ENCODE results near the gene RAI1. TPM values are rescaled to one million over a fixed set of nuclear protein-coding genes. Genes with fewer than 3 reads are reported as not detected.

Gene RAI1
- total and polyA plus RNA-seq, 2 of the 8 experiments (the other 6 are each of a cell fraction or from before 2014, with no cell fraction given), result 0.39 to 1.2 TPM

DNA sequence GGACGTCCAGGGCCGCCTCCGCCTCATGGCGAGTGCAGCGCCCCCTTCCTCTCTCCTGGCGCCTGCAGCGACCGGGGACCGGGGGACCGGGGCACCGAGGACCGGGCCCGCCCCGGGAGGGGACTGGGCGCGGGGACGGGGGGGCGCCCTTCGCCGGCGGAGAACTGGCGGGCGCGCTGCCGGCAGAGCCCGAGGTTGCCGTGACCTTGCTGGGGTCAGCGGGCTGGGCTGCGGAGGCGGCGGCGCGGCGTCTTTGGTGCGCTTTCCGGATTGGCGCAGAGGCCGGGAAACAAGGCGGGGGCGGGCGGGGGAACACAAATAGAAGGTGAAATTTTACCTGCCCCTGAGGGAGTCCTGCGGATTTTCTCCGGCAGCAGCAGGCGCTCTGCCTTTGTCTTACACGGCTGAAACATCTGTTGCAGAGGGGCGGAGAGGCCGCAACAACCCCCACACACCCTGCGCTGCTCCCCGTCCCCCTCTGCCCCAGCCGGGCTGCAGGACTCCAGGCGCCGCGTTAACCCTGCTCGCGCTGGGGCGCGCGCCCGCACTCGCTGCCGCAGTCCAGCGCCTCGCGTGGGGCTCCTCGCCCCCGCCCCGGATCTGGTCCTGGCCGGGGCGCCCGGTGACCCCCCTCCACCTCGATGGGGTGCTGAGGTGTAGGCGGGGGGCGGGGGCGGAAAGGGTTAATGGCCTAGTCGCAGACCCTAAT is 102.0 kb downstream of the RAI1 start (continued):
- TF ChIP-seq ASH2L (IDR thresholded peaks at IDR 0.05; ENCODE audit: low read length) (no peak), POLR2AphosphoS5 (IDR thresholded peaks at IDR 0.05; ENCODE audit: low read depth, low read length) (no peak), RBBP5 (IDR thresholded peaks at IDR 0.05; ENCODE audit: borderline replicate concordance, low read depth, low read length) (no peak; the same call in 1 of the 2 replicates), GABPA (IDR thresholded peaks at IDR 0.05; ENCODE audit: borderline replicate concordance, insufficient read depth, low read length) (no peak), BRCA1 (IDR thresholded peaks at IDR 0.05; ENCODE audit: low read depth, low read length) (no peak), EGR1 (IDR thresholded peaks at IDR 0.05; ENCODE audit: borderline replicate concordance, low read depth, low read length) (peak; percentile 83)
- TF ChIP-seq, protein P1, sequence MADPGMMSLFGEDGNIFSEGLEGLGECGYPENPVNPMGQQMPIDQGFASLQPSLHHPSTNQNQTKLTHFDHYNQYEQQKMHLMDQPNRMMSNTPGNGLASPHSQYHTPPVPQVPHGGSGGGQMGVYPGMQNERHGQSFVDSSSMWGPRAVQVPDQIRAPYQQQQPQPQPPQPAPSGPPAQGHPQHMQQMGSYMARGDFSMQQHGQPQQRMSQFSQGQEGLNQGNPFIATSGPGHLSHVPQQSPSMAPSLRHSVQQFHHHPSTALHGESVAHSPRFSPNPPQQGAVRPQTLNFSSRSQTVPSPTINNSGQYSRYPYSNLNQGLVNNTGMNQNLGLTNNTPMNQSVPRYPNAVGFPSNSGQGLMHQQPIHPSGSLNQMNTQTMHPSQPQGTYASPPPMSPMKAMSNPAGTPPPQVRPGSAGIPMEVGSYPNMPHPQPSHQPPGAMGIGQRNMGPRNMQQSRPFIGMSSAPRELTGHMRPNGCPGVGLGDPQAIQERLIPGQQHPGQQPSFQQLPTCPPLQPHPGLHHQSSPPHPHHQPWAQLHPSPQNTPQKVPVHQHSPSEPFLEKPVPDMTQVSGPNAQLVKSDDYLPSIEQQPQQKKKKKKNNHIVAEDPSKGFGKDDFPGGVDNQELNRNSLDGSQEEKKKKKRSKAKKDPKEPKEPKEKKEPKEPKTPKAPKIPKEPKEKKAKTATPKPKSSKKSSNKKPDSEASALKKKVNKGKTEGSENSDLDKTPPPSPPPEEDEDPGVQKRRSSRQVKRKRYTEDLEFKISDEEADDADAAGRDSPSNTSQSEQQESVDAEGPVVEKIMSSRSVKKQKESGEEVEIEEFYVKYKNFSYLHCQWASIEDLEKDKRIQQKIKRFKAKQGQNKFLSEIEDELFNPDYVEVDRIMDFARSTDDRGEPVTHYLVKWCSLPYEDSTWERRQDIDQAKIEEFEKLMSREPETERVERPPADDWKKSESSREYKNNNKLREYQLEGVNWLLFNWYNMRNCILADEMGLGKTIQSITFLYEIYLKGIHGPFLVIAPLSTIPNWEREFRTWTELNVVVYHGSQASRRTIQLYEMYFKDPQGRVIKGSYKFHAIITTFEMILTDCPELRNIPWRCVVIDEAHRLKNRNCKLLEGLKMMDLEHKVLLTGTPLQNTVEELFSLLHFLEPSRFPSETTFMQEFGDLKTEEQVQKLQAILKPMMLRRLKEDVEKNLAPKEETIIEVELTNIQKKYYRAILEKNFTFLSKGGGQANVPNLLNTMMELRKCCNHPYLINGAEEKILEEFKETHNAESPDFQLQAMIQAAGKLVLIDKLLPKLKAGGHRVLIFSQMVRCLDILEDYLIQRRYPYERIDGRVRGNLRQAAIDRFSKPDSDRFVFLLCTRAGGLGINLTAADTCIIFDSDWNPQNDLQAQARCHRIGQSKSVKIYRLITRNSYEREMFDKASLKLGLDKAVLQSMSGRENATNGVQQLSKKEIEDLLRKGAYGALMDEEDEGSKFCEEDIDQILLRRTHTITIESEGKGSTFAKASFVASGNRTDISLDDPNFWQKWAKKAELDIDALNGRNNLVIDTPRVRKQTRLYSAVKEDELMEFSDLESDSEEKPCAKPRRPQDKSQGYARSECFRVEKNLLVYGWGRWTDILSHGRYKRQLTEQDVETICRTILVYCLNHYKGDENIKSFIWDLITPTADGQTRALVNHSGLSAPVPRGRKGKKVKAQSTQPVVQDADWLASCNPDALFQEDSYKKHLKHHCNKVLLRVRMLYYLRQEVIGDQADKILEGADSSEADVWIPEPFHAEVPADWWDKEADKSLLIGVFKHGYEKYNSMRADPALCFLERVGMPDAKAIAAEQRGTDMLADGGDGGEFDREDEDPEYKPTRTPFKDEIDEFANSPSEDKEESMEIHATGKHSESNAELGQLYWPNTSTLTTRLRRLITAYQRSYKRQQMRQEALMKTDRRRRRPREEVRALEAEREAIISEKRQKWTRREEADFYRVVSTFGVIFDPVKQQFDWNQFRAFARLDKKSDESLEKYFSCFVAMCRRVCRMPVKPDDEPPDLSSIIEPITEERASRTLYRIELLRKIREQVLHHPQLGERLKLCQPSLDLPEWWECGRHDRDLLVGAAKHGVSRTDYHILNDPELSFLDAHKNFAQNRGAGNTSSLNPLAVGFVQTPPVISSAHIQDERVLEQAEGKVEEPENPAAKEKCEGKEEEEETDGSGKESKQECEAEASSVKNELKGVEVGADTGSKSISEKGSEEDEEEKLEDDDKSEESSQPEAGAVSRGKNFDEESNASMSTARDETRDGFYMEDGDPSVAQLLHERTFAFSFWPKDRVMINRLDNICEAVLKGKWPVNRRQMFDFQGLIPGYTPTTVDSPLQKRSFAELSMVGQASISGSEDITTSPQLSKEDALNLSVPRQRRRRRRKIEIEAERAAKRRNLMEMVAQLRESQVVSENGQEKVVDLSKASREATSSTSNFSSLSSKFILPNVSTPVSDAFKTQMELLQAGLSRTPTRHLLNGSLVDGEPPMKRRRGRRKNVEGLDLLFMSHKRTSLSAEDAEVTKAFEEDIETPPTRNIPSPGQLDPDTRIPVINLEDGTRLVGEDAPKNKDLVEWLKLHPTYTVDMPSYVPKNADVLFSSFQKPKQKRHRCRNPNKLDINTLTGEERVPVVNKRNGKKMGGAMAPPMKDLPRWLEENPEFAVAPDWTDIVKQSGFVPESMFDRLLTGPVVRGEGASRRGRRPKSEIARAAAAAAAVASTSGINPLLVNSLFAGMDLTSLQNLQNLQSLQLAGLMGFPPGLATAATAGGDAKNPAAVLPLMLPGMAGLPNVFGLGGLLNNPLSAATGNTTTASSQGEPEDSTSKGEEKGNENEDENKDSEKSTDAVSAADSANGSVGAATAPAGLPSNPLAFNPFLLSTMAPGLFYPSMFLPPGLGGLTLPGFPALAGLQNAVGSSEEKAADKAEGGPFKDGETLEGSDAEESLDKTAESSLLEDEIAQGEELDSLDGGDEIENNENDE (IDR thresholded peaks at IDR 0.05; ENCODE audit: insufficient replicate concordance, low read length), result no peak
- TF ChIP-seq, protein P2, sequence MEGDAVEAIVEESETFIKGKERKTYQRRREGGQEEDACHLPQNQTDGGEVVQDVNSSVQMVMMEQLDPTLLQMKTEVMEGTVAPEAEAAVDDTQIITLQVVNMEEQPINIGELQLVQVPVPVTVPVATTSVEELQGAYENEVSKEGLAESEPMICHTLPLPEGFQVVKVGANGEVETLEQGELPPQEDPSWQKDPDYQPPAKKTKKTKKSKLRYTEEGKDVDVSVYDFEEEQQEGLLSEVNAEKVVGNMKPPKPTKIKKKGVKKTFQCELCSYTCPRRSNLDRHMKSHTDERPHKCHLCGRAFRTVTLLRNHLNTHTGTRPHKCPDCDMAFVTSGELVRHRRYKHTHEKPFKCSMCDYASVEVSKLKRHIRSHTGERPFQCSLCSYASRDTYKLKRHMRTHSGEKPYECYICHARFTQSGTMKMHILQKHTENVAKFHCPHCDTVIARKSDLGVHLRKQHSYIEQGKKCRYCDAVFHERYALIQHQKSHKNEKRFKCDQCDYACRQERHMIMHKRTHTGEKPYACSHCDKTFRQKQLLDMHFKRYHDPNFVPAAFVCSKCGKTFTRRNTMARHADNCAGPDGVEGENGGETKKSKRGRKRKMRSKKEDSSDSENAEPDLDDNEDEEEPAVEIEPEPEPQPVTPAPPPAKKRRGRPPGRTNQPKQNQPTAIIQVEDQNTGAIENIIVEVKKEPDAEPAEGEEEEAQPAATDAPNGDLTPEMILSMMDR (IDR thresholded peaks at IDR 0.05; ENCODE audit: control extremely low read depth in 1 of 3, insufficient read depth in 1 of 3, low read depth in 1 of 3, low read length in 3 of 3), result peak; percentile 5 to 26 (median 21); a peak in 3 of 4 replicates

All from H1 (cell line).